NCI-H82 (cell line): ENCODE results near the gene CHN2.
A peak's percentile ranks its signal among the peaks of the same experiment; 100 is the strongest.

Experiments used
- DNase-seq: peaks from one replicate; lab custom pipeline; 2025; lab: John Stamatoyannopoulos, UW

The CHN2 gene

DNA sequence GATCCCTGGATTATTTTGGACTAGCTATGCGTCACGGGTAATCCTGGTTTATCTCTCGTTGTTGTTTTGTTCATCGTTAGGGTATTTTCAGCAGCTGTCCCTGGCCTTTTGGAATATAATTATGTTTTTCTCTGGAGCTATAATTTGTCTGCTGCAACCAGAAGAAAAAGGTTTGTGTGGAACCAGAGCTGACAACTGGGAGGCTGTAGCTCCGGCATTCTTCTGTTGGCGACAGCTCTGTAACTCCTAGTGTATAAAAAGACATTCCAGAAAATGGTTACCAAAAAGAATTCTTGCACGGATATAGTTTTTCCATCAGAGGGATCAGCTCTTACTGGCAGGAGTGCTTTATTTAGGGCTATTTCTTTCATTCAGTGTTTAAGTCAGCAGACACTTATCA lies 238.1 kb downstream of the CHN2 start:
- peak; percentile 71 for DNase-seq

DNA sequence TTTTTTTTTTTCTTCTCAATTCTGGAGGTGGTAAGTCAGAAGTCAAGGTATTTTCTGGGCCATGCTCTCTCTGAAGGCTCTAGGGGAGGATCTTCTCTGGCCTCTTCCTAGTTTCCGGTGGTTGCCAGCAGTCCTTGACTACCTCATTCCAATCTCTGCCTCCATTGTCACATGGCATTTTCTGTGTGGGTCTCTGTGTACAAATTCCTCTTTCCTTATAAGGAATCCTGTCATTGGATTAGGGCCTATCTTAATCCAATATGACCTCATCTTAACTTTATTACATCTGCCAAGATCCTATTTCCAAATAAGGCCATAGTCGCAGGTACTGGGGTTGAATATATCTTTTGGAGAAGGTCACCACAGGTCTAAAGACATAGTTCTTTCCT lies 239.8 kb downstream of the CHN2 start:
- peak; percentile 93 for DNase-seq

DNA sequence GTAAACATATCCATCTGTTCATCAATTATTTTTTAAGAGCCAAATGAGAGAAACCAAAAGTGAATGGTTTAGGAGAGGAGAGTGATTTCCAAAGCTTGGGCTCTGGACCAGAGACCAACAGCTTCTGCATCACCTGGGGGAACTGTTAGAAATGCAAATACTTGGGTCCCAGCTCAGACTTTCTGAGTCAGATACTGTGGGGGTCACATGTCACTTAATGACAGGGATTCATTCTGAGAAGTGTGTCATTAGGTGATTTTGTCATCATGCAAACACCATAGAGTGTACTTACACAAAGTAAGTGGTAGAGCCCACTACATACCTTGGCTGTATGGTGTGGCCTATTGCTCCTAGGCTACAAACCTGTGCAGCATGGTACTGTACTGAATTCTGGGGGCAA lies 240.6 kb downstream of the CHN2 start:
- DNase-seq = no peak

DNA sequence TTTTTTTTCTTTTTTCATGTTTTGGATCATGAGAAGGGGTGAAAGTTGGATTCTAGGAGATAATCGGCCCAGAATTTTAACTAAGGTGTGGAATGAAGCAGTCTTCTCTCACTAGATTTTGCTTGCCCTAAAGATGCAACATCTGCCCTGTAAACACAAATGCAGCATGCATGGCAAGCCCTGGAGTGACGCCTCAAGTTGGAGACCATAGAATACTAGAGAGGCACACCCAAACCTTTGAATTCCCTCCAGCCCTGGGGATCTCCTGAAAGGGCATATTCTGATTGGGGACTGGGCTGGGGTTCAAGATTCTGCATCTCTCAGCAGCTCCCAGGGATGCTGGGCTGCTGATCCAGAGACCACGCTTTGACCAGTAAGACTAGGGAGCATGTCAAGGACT lies 241.3 kb downstream of the CHN2 start:
- DNase-seq = no peak

DNA sequence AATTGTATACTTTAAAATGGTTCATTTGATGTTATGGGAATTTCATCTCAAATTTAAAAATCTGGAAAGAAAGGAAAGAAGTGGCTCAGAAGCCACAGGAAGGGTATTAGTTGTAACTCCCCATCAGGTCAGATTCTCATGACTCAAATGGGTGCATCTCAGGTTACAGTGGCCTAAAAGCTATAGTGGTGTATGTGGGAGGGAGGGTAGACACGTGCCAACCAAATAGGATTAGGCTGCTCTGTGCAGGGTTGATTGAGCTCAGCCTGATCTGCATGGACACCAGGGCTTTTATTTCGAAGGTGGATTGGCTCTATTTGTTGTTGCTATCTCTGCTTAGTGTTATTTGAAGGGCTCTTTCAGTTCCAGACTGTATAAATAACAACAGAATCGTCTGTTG lies 247.6 kb downstream of the CHN2 start:
- DNase-seq = peak; percentile 99

DNA sequence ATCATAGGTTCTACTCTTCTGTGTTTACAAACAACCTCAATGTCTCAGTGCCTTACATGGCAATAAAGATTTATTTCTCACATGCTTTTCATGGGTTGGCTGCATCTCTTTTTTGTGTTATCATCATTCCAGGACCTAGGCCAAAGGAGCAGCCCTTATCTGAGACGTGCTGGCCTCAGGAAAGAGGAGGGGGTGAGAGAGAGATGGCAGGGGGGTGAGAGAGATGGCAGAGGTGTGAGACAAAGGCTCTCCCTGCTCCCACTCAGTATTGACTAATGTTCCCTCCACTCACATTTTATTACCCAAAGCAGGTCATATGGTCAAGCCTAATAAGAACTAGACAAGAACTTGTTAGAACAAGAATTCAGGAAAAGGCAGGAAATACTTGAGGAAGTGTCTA lies 249.0 kb downstream of the CHN2 start:
- DNase-seq = no peak

DNA sequence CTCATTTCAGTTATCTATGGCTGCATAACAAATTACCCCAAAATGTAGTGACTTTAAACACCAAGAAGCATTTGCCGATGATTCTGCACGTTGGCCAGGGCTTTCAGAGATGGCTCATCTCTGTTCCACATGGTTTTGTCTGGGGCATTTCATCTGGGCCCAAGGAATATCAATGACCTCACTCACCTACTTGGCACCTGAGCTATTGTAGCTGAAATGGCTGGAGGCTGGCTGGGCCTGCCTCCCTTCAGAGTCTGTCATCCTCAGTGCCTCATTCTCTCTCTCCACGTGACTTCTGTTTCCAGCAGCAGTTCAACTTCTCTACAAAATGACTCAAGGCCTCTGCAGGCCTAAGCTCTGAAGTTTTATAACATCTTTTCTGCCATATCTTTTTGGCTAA lies 249.7 kb downstream of the CHN2 start:
- no peak for DNase-seq

DNA sequence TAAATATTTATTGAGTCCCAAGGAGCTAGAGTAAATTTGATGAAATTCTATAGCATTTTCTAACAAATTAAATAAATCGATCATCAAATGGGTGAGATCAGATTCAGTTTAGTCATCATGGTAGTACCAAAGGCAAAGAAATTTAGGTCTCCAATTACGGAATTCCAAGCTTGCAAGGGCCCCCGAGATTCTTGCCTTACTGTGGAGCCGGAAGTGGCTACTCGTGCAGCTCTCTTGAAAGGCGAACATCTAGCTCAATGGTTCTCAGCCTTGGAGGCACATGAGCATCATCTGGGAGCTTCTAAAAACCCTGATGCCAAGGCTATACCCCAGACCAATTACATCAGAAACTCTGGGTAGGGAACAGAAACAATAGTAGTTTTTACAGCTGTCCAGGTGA lies 251.2 kb downstream of the CHN2 start:
- DNase-seq = no peak

DNA sequence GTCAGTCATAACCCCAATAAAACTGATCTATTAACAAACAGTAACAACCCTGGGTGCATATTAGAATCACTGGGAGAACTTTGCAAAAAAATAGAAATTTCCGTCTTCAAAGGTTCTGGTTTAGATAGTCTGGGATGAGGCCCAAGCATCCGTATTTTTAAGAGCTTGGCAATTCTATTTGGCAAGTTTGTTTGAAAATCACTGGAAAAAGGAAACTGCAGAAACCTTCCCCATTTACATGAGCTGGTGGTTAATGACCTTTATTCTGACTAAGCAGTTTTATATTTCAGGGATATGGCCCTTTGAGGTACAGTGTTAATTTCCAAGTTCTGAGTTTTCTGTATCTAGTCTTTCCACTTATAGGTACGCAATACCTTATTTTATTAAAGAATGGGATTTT lies 253.3 kb downstream of the CHN2 start:
- no peak for DNase-seq

DNA sequence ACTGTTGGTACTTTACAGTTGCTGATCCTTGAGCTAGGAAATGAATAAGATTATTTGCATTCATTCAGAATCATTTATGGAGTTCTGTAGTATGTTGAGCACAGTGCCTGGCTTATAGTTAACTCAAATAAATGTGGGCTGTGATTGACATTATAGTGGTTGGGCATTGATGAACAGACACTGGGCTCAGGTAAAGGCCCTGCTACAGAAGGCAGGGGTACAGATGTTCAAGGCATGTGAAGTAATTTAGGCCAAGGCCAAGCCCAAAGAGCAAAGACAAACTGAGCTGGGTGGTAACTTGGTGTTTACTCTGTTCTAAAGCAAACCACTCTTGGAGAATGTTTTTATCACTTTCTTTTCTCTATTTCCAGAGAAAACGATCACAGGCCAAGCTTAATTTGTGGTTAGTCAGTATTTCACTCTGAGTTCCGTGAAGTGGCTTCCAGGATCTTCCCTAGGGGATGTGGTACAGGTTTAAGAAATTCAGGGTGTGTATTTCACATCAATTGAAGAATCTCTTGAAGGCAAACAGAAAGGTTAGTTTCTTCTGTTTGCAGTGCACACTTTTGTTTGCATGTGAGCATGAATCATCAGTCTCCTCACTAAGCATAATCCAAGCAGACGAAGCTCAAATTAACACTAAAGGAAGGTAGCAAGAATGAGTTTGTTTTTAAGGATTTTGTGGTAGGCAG lies 255.1 kb downstream of the CHN2 start:
- no peak for DNase-seq

DNA sequence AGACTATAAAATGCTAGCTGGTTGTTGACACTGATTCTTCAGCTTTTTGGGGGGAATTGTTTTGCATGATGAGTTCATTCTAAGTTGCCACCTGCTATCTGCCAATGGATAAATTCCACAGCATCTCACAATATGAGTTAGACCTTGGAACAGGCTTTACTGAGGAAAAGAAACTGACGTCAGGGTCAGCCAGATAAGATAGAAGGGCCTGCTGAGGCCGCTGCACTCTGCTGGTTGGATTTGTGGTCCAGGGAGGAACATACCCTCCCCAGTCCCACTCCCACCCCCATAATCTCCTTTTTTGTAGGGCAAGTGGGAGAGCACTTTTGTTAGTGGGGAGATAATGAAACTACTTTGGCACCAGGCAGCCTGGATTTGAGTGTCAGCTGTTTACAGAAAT lies 258.4 kb downstream of the CHN2 start:
- no peak for DNase-seq

DNA sequence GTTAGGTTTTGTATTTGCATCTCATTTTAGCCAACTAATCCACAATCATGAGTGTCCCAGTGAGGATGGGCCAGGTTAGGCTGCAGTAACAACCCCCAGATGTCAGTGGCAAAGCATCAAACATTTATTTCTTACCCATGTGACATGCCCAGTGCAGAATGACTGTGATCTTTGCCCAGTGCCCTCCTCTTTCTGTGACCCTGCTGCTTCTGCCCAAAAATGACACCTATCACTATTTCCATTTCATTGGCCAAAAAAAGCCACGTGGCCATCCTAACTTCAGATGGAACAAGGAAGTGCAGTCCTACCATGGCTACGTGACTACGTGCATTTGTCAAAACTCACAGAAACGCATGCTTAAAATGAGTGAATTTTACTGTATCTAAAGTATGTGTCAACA lies 259.9 kb downstream of the CHN2 start:
- no peak for DNase-seq

DNA sequence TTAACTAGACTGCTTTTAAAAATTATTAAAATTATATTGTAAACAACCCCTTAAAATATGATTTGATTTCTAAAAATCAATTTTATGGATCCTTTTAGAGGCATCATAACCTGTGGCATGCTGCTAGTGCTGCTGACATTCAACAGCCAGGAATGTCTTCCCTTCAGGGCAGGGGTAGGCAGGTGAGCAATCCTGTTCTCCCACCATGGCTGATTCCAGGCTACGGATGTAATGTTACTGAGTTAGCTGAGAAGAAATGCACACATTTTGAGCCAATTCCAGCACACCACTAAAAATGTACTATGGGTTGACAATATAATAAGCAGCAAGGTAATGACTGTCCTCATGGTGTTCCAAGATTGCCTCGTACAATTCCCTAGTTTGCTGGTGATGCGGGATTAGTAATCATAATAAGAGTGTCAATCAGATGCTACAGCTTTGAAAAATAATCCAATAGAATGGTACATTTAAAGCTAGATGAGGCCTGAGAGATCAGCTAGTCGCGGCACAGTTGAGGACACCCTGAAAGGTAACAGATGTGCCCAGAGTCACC lies 260.4 kb downstream of the CHN2 start:
- peak; percentile 69 for DNase-seq

DNA sequence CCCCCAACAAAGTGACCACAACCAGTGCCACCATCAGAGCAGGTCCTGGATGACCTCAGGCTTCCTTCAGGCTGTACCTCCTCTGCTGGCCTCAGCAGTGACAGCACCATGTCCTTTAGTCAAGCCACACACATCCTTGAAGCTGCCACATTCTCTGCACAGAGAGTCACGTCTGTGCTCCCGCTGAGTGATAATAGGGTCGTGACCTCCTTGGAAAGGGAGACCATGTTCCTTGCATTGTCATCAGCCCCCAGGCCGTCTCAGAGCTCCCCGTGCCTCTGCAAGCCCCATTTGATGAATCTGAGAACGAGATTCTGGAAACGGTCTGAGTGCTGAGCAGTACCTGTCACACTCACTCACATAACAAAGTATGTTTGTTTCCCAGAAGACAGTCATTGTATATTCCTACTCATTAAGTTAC lies 262.6 kb downstream of the CHN2 start:
- no peak for DNase-seq

DNA sequence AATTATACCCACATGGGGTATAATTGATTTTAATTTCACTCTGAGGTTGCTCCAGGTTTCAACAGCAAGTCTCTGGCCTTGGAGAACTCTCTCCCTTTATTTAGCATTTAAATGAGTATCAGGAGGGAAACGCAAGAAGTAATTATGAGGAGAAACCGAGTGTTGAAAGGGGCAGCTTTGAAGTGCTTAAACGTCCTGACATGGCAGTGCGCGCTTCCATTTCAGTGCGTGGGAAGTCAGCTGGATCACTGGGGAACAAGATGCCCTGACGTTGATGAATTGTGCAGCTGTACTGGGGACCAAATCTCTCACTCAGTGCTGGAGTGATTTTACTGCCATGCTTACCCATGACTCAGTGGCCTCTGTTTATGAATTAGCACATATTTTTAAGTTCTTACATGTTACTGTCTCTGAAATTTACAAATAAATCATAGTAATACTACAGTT lies 263.0 kb downstream of the CHN2 start:
- DNase-seq = peak; percentile 27

DNA sequence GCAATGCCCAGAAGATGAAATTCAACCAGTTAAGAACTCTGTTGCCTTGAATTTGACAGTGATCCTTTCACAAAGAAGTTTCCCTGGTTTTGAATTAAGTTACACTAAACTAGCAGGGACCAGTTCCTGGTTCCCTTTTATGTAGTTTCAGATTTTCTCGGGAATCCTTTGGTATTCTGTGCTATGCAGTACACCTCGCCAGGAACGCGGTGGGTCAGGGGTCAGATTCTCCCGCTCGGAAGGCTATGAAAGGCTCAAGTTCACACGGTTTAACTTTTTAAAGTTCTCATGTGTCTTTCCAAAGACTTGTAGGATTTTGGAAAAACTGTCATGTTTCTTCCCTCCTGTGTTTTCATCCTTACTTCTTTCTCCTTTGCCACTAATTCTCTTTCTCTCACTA lies 264.4 kb downstream of the CHN2 start:
- no peak for DNase-seq

DNA sequence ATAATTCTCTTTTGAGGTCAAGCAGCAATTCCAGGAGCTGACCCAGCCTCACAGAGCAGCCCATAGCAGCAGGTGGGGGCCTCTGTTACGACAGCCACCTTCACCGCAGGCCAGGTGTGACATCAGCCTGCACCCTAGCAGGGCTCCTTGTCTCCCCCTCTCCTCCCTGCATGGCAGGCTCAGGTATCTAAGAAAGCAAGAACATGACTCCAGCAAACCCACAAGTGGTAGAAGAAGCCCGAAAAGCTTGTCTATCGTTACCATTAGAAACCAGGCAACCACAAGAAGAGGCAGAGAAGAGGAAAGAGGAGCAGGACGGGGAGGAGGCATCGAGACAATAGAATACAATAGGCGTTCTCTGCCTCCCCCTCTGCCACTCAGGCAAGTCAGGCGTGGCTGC lies 265.0 kb downstream of the CHN2 start:
- DNase-seq = no peak

DNA sequence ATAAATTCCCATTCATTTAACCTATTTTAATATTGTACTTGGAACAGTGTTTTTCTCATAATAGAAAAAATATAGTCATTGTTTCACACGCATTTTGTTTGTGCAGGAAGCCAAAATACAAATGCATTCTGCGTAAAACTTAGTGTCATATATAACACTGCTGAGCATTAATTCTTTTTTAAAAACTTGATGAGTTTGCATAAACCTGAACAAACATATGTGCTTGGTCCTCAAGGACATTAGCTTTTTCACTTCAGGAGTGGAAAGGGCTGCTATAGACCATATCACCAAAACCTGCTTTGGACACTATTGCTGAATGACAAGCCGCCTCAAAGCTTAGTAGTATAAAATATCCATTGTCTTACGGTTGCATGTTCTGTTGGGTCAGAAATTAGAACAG lies 267.4 kb downstream of the CHN2 start:
- DNase-seq = no peak

DNA sequence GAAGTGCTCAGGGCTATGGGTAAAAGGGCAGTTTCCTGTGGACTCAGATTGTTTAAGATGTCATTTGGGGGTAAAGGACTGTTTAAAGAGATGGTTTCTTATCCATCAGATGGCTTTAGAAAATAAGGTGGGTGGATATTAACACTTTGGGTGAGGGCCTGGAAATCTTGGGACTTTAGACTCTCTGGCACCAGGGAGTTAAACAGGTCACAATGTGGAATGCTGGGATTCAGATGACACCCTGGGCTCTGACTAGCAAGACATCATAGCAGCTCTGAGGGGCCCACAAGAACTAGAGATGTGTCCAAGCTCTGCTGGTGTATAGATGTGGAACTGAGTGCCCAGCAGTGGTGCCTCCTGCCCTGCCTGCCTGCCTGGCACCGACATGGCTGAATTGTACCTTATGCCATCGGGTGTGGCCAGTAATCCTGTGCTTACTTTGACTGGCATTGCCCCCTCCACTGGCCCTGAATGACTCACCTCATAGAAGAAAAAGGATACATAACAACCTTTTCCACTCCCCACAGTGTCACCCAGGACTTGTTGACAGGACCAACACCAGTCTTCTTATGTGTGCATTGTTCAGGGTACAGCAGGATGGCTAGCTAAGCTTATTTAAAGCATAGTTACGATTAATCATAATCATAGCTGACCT lies 269.1 kb downstream of the CHN2 start:
- DNase-seq = no peak

DNA sequence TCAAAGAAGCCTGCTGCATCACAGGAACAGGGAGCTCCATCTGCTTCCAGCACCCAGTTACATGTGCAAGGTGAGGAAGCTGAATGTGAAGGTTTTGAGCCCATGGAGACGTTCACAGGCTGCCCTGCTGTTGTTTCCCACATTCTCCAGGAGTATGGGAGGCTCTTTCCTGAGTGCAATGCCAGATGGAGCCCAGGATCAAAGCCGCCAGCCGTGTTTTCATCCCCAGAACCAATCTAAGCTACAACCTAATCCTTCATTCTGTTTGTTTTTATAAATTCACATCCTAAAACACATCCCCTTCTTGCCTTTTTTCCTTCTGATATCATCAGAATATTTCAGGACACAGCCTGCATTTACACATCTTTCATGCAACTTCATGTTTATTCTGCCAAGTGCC lies 270.2 kb downstream of the CHN2 start:
- peak; percentile 92 for DNase-seq

DNA sequence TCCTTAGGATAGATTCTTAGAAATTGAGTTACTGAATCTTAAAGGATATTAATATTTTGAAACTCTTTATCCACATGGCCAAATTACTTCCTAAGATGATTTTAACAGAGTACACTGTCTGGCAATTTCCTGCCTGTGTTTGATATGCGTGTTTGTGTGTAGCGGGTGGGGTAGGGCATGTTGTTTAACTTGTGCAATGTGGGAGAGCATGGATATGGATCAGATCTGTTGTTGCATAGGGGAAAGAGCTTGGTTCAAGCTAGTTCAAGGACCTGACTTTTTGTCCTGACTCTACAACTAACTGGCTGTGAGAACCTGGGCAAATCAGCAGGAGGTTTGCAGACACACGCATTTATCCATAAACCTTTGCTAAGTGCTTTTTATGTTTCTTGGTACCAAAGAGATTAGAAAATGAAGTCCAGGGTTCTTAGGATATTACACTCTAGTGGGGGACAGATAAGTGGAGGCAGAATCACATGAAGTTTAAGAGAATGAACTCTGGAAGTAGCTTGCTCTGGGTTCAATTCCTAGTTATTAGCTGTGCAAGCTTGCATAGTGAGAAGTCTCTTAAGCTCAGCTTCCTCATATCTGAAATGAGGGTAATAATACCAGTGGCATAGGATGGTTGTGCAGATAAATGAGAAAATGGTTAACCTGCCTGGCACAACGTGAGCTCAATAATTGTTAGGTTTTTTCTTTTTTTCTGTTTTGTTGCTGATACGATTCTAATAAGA lies 272.8 kb downstream of the CHN2 start:
- DNase-seq = no peak

DNA sequence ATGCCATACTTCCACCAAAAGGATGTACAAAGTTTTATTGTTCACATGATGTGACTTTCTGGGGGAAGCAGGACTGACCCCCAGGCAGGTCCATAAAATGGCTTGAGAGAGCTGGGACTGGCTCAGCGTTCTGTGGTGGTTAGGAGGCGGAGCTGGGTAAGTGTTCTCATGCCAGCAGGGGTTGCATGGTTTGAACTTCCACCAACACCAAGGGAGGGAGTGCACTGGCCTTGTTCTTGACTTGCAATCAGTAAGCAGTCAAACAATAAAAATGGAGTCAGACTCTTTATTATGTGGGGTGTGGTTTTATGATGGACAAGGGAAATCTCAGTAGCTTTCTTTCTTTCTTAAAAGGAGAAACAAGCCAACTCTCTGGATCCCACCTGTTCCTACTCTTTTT lies 273.6 kb downstream of the CHN2 start:
- no peak for DNase-seq

DNA sequence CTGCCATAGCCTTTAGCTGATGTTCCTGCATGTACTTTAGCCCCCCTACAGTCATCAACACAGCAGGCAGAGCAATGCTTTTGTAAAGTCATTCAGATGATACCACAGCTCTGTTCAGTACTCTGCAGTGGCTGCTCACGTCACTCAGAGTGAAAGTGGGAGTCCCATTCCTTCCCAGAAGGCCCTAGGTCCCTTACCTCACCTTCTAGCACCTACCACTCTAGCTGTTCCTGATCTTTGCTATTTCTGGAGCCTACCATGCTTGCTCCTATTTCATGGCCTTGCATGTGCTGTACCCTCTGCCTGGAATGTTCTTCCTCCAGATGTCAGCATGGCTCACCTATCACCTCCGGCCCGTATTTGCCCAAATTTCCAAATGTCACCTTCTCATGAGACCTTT lies 274.7 kb downstream of the CHN2 start:
- DNase-seq = no peak
